ENCODE measurements around the gene PERM1. TPM values are rescaled to one million over a fixed set of nuclear protein-coding genes. Genes with fewer than 3 reads are reported as not detected.

The PERM1 gene
- total and polyA plus RNA-seq, 9 of the 15 experiments (the other 6 are each of a cell fraction or from before 2014, with no cell fraction given) = not detected

- peak; percentile 50 for TF ChIP-seq PCBP1 (IDR thresholded peaks at IDR 0.05; ENCODE audit: low read depth, low read length, poor library complexity, severe bottlenecking)
- 0 out of 2 replicates have a peak, but pooled peaks have one; percentile 16 for TF ChIP-seq JUN (IDR thresholded peaks at IDR 0.05; ENCODE audit: borderline replicate concordance, low read depth, low read length)
- TF ChIP-seq JUN (CRISPR knock-in tag; IDR thresholded peaks at IDR 0.05; ENCODE audit: borderline replicate concordance) = no peak
- peak; percentile 74 for TF ChIP-seq PHF20 (IDR thresholded peaks at IDR 0.05; ENCODE audit: partially characterized antibody)
- peak; percentile 18; the same call in 1 of the 2 replicates for TF ChIP-seq E2F3 (CRISPR knock-in tag; IDR thresholded peaks at IDR 0.05)
- TF ChIP-seq ZNF511 (CRISPR knock-in tag; IDR thresholded peaks at IDR 0.05) = 0 out of 2 replicates have a peak, but pooled peaks have one; percentile 39
- TF ChIP-seq YY1 (IDR thresholded peaks at IDR 0.05; ENCODE audit: borderline replicate concordance in 1 of 3, control insufficient read depth in 1 of 3, extremely low read depth in 1 of 3, insufficient read depth in 3 of 3, insufficient read length in 1 of 3, insufficient replicate concordance in 2 of 3, low read depth in 1 of 3, low read length in 2 of 3) = peak in 1 of 3 experiments; percentile 55
- no peak for TF ChIP-seq LARP7 (IDR thresholded peaks at IDR 0.05)
- TF ChIP-seq HNRNPH1 (optimal IDR thresholded peaks at IDR 0.05; ENCODE audit: low read depth, low read length) = no peak
- TF ChIP-seq BCOR (IDR thresholded peaks at IDR 0.05) = peak; percentile 11; the same call in 1 of the 2 replicates
- 0 out of 2 replicates have a peak, but pooled peaks have one; percentile 38 for TF ChIP-seq ATF2 (CRISPR knock-in tag; IDR thresholded peaks at IDR 0.05)
- peak; percentile 73 for TF ChIP-seq ARID4B (CRISPR knock-in tag; IDR thresholded peaks at IDR 0.05)
- TF ChIP-seq JUND (IDR thresholded peaks at IDR 0.05; ENCODE audit: borderline replicate concordance, low read depth, low read length) = peak; percentile 66
- peak; percentile 50; the same call in 1 of the 3 replicates for TF ChIP-seq JUND (tag; IDR thresholded peaks at IDR 0.05; ENCODE audit: borderline replicate concordance, low read depth, low read length)
- 0 out of 2 replicates have a peak, but pooled peaks have one; percentile 55 for TF ChIP-seq ETS1 (conservative IDR thresholded peaks at IDR 0.05; ENCODE audit: control insufficient read depth, low read depth, low read length)
- no peak for TF ChIP-seq ZNF668 (CRISPR knock-in tag; IDR thresholded peaks at IDR 0.05)
- no peak for TF ChIP-seq EHMT2 (IDR thresholded peaks at IDR 0.05)
- TF ChIP-seq HDAC1 (IDR thresholded peaks at IDR 0.05) = peak in 1 of 2 experiments; percentile 63; a peak in 2 of 4 replicates
- TF ChIP-seq WHSC1 (IDR thresholded peaks at IDR 0.05; ENCODE audit: low read length) = no peak
- TF ChIP-seq SRF (CRISPR knock-in tag; IDR thresholded peaks at IDR 0.05) = peak in 1 of 2 experiments; percentile 62; a peak in 2 of 4 replicates
Measured at GRCh38 chr1:966704-967300, 15.1 kb downstream of the PERM1 start (continued).

Measured in K562 (cell line).